ENCODE data around the gene COL12A1. TPM values are rescaled to one million over a fixed set of nuclear protein-coding genes. Genes with fewer than 3 reads are reported as not detected.

Gene COL12A1
- total RNA-seq, 1 donor from 2014 or later = 1,307 TPM

GRCh38 chr6:75103431-75103830 lies 102.4 kb downstream of the COL12A1 start:
- DNase-seq (ENCODE audit: low spot score) = peak; percentile 67

- DNase-seq (ENCODE audit: low spot score) = no peak
Measured at GRCh38 chr6:75102301-75102700, 103.6 kb downstream of the COL12A1 start.

GRCh38 chr6:75101896-75102295 lies 104.0 kb downstream of the COL12A1 start:
- DNase-seq (ENCODE audit: low spot score) = no peak

DNA sequence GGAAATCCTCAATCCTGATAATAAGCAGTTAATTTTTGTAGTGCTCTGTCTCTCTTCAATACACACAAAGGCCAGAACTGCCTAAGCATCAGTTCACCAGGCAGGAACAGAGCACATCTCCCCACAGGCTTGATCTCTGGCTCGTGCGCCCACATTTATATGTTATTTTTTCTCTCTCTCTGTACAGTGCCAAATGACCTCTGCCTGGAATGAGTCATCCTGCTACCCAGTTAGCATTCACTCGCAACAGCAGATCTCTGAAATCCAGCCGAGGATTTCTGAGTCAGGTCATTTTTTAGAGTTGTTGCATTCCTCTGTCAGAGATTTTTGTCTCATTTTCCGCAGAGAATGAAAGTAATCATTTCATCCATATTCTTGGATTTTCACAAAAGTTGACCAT lies 107.1 kb downstream of the COL12A1 start:
- DNase-seq (ENCODE audit: low spot score) = peak; percentile 98

DNA sequence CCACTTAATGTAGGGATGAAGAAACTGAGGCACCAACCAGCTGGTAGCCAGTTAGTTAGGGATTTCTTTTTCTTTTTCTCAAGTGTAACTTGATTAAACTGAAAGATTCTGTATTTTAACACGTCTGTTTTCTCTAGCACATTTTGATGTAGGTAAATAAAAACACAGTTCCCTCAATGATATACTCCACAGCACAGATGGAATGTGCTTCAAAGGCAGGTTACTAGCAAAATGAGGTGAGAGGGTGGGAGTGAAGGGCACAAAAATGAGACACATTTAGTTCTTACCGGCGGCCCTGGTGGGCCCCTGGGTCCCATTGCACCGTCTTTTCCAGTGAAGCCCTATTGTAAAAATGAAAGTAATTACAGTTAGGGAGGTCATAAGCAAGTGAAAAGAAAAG lies 108.9 kb downstream of the COL12A1 start:
- DNase-seq (ENCODE audit: low spot score) = no peak

DNA sequence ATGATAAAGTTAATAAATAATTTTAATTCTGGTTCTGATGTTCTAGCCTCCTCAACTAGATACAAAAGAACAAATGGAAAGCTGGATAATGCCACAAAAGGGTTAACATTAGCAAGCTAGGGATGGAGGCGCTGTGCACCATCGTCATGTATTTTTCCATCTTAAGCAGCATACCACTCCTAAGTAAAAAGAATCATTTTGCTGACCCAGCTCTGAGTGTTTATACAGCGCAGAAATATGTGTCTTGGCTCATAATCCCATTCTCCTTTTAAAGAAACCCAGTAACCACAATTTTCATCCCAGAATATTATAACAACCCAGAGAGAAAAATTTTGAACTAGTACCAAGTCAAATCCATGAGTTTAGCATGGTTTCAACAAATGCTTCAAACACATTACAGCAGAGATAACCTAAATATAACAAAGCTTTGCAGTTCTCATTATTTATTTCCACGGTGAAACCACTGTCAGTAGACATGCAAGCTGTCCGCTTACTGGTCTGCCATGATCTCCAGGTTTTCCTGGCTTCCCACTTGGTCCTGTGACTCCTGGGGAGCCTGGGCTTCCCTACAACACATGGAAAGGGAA lies 111.1 kb downstream of the COL12A1 start:
- peak; percentile 97 for DNase-seq (ENCODE audit: low spot score)

DNA sequence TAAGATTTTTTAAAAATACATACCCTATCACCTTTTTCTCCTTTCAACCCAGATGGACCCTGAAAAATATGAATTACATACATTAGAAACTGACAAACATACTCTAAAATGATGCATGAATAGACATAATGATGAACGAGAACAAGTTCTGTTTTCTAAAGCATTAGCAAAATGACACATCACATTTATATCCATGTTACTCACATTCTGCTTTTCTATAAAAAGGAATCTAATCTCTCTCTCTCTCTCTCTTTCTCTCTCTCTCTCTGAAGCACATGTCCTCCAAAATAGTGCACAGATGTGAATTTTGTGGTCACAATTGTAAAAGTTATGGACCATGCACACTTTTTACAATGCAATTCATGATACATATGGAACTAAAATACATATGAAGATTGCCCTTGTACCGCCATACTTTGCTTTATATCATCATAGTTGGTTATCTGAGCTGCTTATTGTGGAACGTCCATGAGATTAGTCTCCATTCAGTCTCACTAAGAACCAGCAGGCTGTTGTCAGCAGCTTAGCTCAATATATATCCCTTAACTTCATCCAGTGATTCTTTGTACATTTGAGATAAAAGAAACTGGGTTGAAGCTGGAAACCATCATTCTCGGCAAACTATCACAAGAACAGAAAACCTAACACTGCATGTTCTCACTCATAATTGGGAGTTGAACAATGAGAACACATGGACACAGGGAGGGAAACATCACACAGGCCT lies 114.2 kb downstream of the COL12A1 start:
- peak; percentile 95 for DNase-seq (ENCODE audit: low spot score)

- no peak for DNase-seq (ENCODE audit: low spot score)
Measured at GRCh38 chr6:75090576-75090975, 115.3 kb downstream of the COL12A1 start.

DNA sequence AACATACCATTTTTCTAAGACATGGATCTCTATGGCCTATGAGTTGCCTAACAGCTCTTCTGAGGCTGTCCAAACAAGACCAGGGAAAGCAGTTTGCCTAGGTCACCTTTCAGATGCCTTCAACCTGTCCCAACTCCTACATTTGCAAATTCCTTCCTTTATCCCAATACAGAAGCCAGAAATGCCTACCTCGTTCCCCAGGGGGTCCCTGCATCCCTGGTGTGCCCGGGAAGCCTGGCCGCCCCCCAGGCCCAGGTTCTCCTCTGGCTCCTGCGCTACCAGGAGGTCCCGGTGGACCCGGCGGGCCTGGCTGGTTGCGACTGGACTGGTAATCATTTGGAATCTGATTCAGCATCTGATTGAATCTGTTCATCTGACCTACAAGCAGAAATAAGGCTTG lies 115.9 kb downstream of the COL12A1 start:
- no peak for DNase-seq (ENCODE audit: low spot score)

GRCh38 chr6:75089151-75089897 lies 116.5 kb downstream of the COL12A1 start:
- no peak for DNase-seq (ENCODE audit: low spot score)

GRCh38 chr6:75085931-75086635 lies 119.8 kb downstream of the COL12A1 start:
- no peak for DNase-seq (ENCODE audit: low spot score)

DNA sequence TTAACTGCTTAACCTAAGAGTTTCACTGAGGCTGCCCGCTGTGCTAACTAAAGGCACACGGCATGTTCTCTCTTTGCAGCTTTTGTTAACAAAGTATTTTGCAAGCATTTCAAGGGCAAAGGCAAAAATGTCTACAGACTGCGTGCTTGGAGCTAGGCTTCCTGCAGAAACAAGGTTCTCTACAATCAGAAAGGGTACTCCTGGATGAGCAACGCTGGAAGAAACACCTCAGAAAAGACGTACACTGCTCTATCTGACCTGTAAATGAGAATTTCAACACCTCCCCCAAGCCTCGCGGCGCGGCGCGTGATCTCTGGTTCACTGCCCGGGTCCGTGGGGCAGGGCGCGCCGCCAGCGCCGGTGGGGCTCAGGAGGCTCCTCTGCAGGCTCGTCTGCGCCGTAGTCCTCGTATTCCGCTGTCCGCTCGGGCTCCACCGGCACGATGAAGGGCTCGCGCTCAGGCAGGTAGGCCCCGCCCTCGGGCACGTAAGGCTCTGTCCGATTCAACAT lies 120.9 kb downstream of the COL12A1 start:
- no peak for DNase-seq (ENCODE audit: low spot score)

GRCh38 chr6:75084018-75084417 lies 121.8 kb downstream of the COL12A1 start:
- no peak for DNase-seq (ENCODE audit: low spot score)

DNA sequence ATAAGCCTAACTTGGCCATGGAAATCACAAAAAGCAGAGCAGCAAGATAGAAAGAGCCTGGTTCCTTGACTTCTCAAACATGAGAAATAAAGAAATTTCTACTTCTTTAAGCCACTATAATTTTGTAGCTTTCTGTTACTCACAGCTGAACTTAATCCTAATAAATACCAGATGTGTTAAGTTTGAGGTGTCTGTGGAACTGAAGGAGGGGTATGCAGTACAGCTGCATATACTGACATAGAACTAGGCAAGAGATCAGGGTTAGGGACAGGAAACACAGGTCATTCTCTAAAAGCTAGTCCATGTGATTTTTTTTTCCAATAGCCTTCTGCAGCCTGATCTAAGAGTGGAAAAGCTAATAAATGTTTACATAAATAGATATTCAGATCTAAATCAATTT lies 123.9 kb downstream of the COL12A1 start:
- no peak for DNase-seq (ENCODE audit: low spot score)

DNA sequence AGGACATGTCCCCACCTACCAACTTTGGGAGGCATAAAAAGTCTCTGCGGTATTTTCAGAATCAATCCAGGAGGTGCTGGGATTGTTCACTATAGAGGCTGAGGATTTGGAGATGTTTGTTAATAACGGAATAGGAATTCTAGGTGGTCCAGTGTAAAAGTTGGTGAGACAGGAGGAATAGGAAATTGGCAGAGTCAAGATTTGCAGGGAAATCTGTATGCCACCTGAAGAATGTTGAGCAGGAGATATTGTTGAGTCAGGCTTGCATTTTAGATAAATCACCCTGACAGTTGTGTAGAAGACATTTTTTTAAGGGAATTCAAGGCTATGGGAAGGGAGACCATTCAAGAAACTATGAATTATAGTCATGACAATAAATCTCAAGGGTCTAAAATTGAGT lies 124.8 kb downstream of the COL12A1 start:
- no peak for DNase-seq (ENCODE audit: low spot score)

DNA sequence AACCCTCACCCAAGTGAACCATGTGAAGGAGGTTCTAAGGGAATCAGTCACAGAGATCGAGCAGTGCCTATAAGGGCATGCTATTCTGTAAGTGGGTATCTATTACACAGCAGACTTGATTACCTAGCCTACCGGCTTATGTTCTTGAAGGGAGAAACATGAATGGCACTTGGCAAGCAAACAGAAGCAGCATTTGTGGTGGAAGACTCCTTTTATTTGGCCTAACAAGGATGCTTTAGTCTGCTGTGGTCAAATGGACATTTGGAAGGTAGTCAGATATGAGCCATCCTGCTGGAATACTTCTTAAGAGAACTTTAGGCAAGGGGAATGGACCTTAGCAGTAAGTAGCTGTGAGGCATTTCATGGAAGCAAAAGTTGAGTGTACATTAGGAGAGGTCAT lies 126.3 kb downstream of the COL12A1 start:
- DNase-seq (ENCODE audit: low spot score) = no peak

DNA sequence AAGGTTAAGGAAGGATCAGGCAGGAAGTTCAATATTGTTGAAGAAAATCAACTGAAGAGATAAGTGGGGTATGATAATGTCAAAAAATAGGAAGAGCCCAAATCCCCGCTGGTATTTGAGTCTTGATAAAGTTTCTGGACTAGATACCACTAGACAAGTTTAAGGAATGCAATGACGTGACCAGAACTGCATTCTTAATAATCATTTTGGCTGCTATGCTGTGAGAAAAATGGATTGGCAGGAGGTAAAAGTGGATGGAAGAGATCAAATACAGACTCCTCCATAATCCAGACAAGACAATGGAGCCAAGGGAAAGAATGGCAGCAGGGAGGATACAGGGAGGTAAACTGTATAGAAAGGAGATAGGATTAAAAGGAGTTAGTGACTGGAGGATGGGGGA lies 128.2 kb downstream of the COL12A1 start:
- peak; percentile 62 for DNase-seq (ENCODE audit: low spot score)

DNA sequence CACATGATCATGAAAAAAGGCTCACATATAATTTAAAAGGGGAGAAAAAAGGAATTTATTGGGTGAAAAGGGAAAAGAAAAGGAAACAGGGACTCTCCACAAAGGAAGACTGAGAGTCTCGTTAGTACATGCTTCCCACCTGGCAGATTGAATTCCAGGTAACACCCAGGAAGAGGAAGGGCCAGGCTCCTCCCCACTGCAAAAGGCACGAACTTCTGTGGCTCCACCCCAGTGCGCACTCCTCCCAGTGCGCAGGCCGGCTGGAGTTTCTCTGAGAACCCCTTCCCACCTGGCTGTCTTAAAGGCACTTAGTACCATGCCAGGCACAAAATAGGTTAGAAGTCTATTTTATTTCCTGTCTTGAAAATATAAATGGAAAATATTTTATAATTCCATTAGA lies 129.8 kb downstream of the COL12A1 start:
- no peak for DNase-seq (ENCODE audit: low spot score)

DNA sequence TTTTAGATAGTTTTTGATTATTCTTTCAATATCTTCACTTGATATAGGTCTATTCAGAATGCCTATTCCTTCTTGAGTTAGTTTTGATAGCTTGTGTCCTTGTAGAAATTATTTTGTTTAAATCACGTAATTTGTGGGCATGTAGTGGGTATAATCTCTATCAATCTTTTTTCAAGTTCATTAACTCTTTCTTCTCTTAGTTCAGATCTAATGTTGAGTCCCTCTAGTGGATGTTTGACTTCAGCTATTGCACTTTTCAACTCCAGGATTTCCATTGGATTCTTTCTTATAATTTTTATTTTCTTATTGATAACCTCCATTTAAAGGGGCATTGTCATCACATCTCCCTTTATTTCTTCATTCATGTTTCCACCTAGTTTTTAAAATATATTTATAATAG lies 135.6 kb downstream of the COL12A1 start:
- DNase-seq (ENCODE audit: low spot score) = no peak

DNA sequence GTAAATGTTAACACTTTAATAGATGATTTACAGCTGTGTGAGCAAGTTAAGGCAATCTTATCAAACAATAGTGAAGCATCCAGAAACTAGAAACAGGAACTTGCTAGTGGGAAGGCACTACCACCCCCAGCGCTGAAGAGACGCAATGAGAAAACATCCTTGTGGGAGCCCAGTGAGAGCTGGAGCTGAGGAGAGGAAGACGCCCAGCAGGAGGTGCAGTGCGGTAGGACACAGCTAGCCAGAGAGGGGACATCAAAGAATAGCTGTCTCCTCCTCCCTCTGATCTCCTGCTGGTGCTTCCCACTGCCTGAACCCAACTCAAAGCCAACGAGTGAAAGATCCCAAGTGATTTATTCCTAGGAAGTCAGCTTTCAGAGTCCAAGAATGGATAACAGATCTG lies 140.3 kb downstream of the COL12A1 start:
- no peak for DNase-seq (ENCODE audit: low spot score)

- peak; percentile 15 for DNase-seq (ENCODE audit: low spot score)
Measured at GRCh38 chr6:75052491-75052890, 153.4 kb downstream of the COL12A1 start.

- no peak for DNase-seq (ENCODE audit: low spot score)
Measured at GRCh38 chr6:75049308-75049707, 156.5 kb downstream of the COL12A1 start.
